ENCODE data around the gene RBM4.
A peak's percentile ranks its signal among the peaks of the same experiment; 100 is the strongest.

RBM4 gene

DNA sequence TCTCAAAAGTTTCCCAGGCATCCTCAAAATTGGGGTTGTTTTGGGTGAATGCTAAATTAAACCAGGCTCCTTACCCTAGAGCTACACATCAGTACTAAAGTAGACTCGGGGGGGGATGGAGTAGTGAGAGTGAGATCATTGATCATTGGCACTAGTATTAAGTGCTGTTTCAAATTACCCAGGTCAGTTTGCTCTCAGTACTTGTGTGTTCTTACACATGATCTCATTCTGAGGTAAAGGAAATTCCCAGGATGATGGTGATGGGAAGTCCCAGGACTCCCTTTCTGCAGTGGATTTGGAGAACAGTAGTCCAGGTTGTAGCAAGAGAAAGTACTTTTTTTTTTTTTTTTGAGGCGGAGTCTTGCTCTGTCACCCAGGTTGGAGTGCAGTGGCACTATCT, 12.5 kb downstream of the RBM4 start:
- no peak for DNase-seq (ENCODE audit: low spot score)

DNA sequence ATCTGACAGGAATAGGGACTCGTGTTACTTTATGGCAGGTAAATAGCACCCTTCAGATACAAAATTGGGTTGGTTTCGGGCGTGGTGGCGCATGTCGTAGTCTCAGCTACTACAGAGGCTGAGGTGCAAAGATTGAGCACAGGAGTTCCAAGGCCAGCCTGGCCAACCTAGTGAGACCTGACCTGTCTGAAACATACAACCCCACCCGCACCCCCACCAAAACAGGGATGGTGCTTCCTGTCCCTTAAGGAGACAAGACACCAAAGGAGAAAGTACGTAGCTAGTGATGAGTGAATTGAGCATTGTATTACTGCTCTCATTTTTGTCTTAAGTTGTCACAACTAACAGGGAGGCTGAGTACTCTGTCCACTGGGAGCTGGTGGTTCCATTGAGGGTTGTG, 14.1 kb downstream of the RBM4 start:
- no peak for DNase-seq (ENCODE audit: low spot score)

DNA sequence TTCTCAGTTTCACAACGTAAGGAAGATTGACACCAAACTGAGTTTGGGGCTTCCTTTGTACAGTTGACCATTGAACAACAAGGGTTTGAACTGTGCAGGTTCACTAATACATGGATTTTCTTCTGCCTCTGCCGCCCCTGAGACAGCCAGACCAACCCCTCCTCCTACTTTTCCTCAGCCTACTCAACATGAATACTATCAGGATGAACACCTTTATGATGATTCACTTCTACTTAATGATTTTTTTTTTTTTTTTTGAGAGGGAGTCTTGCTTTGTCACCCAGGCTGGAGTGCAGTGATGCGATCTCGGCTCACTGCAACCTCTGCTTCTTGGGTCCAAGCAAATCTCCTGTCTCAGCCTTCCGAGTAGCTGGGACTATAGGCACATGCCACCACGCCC, 14.6 kb downstream of the RBM4 start:
- no peak for DNase-seq (ENCODE audit: low spot score)

DNA sequence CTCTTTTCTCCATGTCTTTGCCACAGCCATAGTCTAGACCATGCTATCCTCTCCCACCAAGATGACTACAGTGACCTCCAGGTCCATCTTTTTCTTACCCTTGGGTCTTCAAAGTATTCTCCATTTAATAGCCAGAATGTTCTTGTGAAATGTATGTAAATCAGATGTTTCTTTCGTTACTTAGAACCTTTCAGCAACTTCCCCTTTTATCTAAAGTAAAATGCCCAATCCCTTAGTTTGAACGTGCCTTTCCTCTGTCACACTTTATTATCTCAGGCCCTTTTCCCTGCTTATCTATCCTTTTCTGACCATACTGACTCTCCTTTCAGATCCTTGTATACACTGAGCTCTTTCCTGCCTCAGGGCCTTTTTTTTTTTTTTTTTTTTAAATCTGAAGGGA, 21.3 kb downstream of the RBM4 start:
- DNase-seq (ENCODE audit: low spot score), result no peak

DNA sequence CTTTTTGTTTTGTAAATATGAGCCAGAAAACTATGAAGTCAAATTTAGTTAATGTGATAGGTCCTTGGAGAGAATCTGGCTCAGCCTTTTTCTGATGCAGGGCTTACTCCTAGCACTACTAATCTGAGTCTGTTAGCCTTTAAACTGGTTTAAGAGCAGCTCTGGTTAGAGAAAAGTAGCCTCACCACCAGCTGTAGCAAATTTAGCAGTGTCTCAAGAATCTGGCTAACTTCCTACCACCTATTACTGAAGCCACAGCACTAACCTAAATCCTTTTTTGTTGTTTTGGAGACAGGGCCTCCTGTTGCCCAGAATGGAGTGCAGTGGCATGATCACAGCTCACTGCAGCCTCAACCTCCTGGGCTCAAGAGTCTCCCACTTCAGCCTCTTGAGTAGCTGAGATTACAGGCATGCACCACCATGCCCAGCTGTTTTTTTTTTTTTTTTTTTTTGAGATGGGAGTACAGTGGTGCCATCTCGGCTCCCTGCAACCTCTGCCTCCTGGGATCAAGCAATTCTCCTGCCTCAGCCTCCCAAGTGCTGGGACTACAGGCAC, 25.3 kb downstream of the RBM4 start:
- DNase-seq (ENCODE audit: low spot score), result no peak

DNA sequence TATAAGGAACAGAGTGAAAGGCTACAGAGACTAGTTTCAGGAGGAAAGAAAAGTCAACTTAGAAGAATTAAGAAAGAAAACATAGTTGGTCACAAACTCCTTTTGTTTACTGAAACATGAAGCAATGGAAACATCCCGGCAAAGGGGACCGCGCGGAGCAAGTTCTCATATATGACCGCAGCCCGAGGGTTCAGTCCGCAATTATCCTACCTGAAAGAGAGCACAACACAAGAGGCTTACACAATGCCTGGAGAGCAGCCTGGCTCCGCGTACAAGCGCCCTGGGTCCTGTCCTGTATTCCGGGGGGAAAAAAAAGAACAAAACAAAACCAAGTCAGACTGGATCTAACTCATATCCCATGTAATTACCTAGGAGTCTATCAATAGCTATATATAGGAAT, 26.9 kb downstream of the RBM4 start:
- no peak for DNase-seq (ENCODE audit: low spot score)

DNA sequence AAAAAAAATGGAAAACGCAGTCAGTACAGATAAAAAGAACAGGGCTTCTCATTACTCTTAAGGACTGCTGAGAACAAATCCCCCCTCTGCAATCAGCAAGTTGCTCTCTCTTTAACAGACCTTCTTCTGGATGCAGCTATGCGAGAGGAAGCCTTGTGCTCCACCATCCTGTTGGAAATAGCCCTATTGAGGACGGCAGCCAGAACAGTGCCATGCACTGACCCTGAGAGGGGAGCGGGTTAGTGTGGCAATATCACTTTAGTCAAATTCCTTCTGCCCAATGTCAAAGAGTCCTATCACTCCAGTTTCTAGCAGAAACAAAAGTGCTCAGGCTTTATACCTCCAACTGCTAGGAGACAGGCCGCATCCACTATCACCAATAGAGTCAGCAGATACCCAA, 32.3 kb downstream of the RBM4 start:
- DNase-seq (ENCODE audit: low spot score), result no peak

DNA sequence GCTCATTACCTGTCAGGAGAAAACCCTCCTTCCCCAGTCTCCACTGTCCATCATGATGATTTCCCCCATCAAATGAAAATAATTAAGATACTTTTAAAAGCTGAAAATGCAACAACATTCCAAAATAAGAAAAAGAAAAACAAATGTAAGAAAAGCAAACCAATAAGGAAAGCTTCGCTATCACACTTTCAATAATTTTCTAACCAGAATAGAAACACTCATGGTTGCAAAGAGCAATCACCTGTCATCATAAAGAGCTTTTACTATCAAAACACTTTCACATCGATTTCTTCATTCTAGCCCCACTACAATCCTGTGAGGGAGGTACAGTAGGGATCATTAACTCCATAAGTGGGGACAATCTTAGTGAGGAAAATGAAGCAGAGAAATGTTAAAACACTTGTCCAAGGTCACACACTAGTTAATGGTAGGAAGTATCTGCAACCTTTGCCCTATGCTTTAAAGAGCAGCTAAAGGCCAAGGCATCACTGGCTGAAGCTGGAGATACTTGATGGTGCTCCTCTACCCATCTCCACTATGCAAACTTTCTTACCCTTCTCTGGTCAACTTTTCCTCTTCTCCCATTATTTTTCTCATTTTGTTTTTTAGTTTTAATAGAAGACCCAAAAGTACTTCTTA, 36.6 kb downstream of the RBM4 start:
- DNase-seq (ENCODE audit: low spot score), result no peak

DNA sequence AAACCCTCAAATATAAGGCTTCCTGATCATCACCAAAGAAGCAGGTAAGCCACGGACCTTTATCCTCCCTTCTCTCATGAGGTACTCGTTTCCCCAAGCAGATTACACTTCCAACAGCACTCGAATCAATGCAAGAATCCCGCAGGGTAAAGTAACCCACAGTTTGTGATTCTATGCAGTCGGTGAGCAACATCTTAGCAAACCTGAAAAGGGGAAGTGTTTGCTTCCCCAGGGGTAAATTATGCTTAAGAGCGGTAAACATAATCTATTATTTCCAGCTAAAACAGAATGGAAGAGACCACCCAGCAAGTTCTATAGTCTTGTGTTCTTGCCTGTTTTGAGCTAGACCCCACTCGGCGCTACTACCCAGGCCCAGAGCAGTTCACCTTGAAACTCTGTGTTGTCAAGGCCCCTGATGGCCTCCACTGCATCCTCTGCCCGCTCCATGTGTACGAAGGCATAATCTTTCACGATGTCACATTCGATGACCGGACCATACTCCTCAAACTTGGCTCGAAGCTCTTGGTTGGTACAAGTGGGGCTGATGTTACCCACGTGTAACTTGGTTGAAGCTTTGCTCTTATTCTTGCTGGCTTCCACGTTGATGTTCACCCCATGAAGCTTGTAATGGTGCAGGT, 37.9 kb downstream of the RBM4 start:
- no peak for DNase-seq (ENCODE audit: low spot score)

DNA sequence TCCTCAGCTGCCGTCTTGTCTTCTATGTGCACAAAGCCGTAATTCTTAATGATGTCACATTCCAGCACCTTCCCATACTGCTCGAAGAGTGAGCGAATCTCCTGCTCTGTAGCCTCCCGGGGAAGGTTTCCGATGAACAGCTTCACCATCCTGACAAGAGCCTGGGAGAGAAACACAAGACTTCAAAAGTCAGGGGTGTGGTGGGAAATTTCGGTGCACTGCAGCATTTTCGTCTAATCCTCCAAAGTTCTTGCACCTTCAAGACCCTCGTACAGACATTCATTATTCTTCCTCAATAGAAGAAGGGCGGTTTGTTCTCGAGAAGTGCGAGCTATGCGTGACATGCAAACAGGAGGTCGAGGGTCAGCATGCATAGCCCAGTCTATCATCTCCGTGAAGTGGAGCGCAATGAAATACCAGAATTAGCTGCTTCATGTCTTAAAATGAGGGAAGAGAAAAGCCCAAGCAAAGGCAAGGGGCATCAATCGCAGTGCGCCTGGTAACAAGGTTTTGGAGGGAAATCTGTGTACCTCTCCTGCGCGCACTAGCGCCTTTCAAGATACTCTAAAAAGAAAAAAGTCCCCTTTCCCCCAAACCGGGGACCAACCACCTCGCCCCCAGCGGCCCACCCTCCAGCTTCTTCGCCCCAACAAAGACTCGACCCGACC, 38.6 kb downstream of the RBM4 start:
- DNase-seq (ENCODE audit: low spot score), result peak; percentile 41

DNA sequence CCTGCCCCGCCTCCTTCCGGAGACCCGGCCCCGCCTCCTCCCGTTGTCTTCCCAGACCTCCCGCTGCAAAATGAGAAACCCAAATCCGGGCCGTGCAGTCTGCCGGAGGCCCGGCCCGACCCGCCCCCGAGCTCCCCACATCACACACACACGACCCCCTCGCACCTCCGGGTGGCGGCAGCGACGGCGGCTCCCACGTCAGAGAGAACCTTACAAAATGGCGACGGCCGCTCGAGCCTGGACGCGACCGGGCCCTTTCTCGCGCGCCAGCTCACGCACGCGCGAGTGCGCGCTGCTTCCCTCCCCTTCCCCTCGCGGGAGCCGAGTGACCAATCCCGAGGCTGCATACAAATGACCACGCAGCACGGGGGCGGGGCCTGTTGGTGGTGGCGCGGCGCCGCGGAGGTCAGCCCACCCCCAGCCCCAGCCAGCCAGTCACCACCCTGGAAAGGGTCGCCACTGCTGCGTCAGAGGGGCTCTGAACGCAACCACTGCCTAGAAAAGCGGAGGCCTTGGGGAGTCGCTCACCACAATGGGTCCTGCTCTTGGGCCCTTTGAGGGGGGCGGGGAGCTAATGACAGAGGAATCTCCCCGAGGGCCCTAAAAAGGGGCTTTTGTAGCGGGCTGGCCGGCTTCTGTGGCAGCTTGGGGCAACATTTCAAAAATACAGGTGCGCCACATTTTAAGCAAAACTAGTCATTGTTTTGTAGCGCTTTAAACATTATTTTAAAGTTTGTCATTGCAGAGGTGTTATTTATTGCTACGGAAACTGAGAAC, 39.3 kb downstream of the RBM4 start, which contains the start of gene RBM4B:
Gene RBM4B, minus strand, starts transcription at position 289 of the 777 bp plus-strand sequence. CDS start 808 bp downstream, outside the sequence.
- peak; percentile 93 for DNase-seq (ENCODE audit: low spot score)

DNA sequence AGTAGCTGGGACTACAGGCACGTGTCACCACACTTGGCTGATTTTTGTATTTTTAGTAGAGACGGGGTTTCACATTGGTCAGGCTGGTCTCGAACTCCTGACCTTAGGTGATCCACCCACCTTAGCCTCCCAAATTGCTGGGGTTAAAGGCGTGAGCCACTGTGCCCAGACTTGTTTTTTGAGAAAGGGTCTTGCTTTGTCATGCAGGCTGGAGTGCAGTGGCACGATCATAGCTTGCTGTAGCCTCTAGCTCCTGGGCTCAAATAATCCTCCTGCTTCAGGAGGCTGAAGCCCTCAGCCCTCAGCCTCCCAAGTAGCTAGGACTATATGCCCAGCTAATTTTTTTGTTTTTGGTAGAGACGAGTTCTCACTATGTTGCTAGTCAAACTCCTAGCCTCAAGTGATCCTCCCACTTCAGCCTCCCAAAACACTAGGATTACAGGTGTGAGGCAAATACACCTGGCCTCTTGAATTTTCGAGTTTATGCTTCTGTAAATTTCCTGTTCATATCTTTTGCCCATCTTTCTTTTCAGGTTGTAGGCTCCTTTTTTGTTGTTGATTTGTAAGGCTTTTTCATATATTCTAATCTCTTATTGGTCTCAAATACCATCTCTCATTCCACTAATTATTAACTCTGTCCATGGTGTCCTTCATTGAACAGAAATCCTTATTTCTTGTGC, 42.6 kb downstream of the RBM4 start:
- no peak for DNase-seq (ENCODE audit: low spot score)

DNA sequence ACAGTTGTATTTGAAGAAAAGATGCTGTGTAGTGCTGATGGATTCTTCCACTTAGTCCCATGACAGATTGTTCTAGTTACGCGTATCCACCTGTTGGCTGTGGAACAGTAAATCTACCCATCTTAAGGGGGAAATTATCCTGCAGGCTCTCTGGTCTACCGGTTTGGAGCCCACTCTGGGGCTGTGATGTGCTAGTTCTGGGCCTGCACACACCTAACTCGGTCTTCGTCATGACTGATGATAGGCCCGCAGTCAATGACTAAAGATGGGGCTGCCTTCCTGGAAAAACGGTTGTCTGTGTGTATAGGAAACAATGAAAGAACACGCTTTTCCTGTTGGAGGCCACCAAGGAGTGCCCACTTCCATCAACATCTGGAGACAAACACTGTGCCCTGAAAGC, 45.4 kb downstream of the RBM4 start:
- no peak for DNase-seq (ENCODE audit: low spot score)

DNA sequence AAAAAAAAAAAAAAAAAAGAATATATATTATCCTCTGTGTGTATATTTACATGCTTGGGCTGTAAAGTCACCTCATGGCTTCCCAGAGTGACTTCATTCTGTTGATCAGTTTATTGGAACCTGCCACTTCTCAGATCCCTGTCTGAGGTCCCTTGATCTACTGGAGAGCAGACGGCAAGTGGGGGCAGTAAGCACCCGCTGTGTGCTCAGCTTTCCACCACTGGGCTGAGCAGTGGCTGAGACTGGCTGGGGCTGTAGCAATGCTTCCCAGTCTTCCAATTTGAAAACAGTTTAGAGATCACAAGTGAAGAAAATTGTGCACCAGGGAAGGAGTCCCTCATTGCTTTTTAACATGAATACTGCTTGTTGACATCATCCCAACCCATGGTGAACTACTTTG, 46.1 kb downstream of the RBM4 start:
- no peak for DNase-seq (ENCODE audit: low spot score)

DNA sequence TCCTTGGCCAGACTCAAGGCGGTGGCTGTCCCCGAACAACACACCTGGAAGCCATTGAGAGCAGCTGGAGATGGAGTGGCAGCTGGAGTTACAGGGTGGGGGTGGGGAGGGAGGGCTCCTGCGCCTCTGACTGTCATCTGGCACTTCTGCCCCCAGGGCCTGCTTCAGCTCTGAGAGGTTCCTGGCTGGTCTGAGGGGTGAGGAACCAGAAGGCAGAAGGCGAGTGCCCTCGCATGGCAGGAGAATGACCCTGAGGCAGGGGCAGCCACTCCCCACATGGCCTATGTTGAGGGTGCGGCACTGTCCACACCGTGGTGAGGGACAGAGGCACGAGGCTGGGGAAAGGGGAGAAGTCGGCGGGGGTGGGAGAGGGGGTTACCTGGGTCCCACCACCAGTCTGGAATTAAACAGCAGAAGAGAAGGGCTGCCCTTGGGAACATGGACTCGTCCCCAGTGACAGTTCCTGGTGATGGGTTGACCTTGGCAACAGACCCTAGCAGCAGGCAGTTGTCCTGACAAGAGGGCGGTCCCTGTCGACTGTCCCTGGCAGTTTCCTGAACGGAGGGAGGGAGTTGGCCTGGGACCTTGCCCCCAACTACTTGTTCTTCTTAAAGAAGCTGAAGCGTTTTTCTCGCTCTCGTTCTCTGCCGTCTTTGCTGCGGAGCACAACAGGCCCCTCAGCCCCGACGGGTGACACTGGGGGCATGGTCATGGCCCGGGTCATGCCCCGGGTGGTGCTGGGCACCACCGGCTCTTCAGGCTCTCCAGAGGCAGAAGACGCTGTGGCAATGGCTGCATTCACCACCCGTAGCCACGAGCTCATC, 47.0 kb downstream of the RBM4 start:
- DNase-seq (ENCODE audit: low spot score), result no peak

DNA sequence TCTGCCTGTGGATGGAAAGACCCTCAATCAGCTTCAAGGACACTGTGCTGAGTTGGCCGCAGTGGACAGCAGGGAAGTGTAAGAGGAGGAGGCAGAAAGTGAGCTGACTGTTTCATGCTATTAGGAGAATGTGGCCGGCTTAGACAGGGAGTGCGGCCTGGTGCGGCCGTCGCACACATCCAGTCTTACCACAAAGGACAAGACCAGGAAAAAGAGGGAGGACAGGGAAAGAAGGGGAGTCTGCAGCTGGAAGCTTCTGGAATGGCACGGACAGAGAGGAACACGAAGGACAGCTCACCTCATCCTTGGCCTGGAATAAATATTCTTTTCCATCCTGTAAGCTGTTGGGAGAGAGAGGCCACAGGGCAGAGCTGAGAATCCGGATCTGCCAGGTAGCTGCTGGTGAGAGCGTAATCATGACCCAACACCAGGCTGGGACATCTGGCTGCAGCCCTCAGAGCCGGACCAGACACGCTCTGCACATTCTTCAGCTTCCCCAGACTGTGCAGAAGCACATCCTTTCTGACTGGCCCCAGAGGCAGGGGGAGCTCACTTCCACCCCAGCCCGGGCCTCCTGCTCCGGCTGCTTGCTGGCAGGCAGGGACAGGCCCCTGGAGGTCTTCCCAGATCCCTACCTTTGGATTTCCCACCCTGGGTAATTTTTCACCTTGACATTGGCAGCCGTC, 47.7 kb downstream of the RBM4 start:
- no peak for DNase-seq (ENCODE audit: low spot score)

DNA sequence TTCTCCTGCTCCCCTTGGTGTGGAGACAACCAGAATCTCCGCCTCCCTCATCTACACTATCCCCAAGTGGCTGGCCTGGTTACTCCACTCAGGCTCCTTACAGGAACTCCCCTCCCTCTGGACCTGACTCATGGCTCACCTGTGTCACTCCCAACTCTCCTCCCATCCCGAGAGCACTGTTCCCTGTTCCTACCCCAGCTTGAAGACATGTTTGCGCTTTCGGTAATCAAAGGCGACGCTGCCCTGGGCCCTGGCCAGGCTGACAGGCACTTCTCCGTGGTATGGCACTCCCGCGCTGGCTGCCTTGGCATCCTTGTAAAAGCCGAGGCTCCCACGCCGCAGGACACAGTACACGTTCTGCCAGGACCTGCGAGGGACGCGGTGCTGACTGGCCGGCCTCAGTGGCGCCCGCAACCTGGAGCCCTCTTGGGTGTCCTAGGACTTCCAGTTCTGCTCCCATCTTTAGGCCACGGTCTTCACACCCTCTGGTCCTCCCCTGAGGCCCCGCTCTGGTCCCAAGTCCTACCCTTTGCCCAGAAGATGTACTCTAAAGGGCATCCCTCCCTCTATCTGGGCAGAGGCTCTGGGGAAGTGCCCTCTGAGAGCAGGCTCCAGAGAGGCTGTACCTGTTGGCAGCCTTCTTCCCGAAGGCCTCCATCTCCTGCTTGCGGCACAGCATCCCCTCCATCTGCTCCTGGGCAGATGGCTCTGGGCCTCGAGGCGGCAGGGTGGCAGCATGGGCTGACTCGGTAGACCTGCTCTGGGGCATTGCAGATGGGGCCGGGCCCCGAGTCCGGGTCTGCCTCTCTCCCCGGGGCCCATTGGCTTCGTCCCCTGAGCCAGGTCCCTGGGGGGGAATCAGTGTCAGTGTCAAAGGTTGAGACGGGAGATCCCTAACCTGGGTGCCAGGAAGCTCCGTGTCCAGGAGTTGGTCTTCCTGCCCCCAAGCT, 48.6 kb downstream of the RBM4 start:
- no peak for DNase-seq (ENCODE audit: low spot score)

DNA sequence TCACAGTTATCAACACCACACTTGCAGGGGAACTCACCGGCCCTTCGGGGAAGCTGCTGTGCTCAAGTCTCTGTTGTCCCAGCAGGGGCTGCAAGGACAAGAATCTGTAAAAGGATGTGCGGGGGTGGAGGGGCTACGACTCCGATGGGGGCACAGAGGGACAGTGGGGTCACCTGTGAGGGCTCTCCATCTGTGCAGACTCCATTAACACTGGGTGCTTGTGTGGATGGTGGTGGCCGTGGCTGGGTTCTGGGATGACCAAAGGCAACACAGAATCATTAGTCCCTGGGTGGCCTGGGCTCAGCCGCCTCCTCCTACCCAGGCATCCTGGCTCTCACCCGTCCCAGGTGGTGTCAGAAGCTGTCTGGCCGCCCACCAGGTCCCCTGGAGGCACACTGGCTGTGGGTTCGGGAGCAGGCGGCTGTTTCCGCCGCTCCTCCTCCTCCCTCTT, 49.4 kb downstream of the RBM4 start:
- DNase-seq (ENCODE audit: low spot score), result no peak

Measured in pons (tissue), 1 donor.